Gastroesophageal sphincter (tissue), 4 donors: ENCODE measurements around the gene CAMK2B. TPM values are rescaled to one million over a fixed set of nuclear protein-coding genes. Genes with fewer than 3 reads are reported as not detected.

ENCODE experiments used
- ATAC-seq: fragments of 150-250 bp; one replicate; pipeline ENCODE4 v1.9.1; 2016; ENCODE audit warnings: mild to moderate bottlenecking, moderate library complexity
- H3K27ac ChIP-seq, 4 donors: fragments of 200-600 bp; sonication (generic) in 3 of 4; 1 replicate in 3 of 4; 2 replicates in 1 of 4; pipeline ENCODE4 v1.5.1; 2016 to 2019
- H3K27me3 ChIP-seq: fragments of 200-600 bp; sonication (generic); one replicate; pipeline ENCODE4 v1.5.1; 2019
- H3K36me3 ChIP-seq, 2 donors: fragments of 200-600 bp; sonication (generic); one replicate each; pipeline ENCODE4 v1.5.1; 2019; ENCODE audit warnings: control low read depth in 1 of 2
- H3K4me1 ChIP-seq, 3 donors: fragments of 200-600 bp; sonication (generic); 1 replicate in 2 of 3; 2 replicates in 1 of 3; pipeline ENCODE4 v1.5.1; 2016 to 2019; ENCODE audit warnings: control low read depth in 2 of 3
- H3K4me3 ChIP-seq, 2 donors: fragments of 200-600 bp; sonication (generic); one replicate each; pipeline ENCODE4 v1.5.1; 2019; ENCODE audit warnings: mild to moderate bottlenecking in 1 of 2, moderate library complexity in 1 of 2
- H3K9me3 ChIP-seq, 3 donors: fragments of 200-600 bp; sonication (generic); one replicate each; pipeline ENCODE4 v1.5.1; 2017 to 2019; ENCODE audit warnings: control low read depth in 2 of 3
- EP300 ChIP-seq: sonication (generic); formaldehyde crosslinking; IDR thresholded peaks from one replicate; pipeline ENCODE4 v1.6.1; 2017; ENCODE audit warnings: antibody characterized with exemption, mild to moderate bottlenecking
- POLR2A ChIP-seq, 2 donors: fragments of 450-650 bp; IDR thresholded peaks; one replicate each; pipeline ENCODE4 v1.6.1; 2017; ENCODE audit warnings: antibody characterized with exemption in 2 of 2, mild to moderate bottlenecking in 2 of 2, moderate library complexity in 1 of 2
- POLR2AphosphoS5 ChIP-seq: sonication (generic); formaldehyde crosslinking; IDR thresholded peaks from one replicate; pipeline ENCODE4 v1.6.1; 2017; ENCODE audit warnings: antibody characterized with exemption
- WGBS, 2 donors: methylation state at CpG; one replicate each; pipeline ENCODE4 v1.1.5; 2018; ENCODE audit warnings: low coverage in 1 of 2; 5-methylcytosine and 5-hydroxymethylcytosine counted together
- total RNA-seq, 4 donors: library from RNA; depleted of rRNA; stranded (reverse); fragments of >200 nt; gene quantifications; one replicate each; pipeline ENCODE4 v1.1.0, GENCODE V29; 2016
- TF ChIP-seq, protein P1 (sequence below), 4 experiments: fragments of 200-600 bp in 2 of 4; fragments of 450-650 bp in 2 of 4; sonication (generic) in 1 of 4; IDR thresholded peaks; one replicate each; pipeline ENCODE4 v1.5.1; 2017 to 2019; ENCODE audit warnings: antibody characterized with exemption in 4 of 4, mild to moderate bottlenecking in 2 of 4, moderate library complexity in 2 of 4

The CAMK2B gene
- total RNA-seq, 4 donors from 2014 or later = 0.27 to 1.5 (median 0.81) TPM

GRCh38 chr7:44341401-44341800 lies 16.0 kb upstream of the CAMK2B start:
- Histone ChIP-seq H3K36me3 (no peaks in the 10 kb centered on the region), H3K27me3 (no peaks in the 10 kb centered on the region), H3K27ac (no peak overlapping the region), H3K9me3 (peaks cover 0 to 22% (median 0%) of the 10 kb centered on the region in 3 donors), H3K4me3 (no peak overlapping the region), H3K4me1 (no peaks in the 10 kb centered on the region)
- ATAC-seq = no peak
- 78 to 80% methylated on average over 3 of the region's 3 CpGs for WGBS, 2 donors
- no peak for TF ChIP-seq EP300
- TF ChIP-seq, protein P1, sequence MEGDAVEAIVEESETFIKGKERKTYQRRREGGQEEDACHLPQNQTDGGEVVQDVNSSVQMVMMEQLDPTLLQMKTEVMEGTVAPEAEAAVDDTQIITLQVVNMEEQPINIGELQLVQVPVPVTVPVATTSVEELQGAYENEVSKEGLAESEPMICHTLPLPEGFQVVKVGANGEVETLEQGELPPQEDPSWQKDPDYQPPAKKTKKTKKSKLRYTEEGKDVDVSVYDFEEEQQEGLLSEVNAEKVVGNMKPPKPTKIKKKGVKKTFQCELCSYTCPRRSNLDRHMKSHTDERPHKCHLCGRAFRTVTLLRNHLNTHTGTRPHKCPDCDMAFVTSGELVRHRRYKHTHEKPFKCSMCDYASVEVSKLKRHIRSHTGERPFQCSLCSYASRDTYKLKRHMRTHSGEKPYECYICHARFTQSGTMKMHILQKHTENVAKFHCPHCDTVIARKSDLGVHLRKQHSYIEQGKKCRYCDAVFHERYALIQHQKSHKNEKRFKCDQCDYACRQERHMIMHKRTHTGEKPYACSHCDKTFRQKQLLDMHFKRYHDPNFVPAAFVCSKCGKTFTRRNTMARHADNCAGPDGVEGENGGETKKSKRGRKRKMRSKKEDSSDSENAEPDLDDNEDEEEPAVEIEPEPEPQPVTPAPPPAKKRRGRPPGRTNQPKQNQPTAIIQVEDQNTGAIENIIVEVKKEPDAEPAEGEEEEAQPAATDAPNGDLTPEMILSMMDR (IDR thresholded peaks at IDR 0.05) = no peak
- TF ChIP-seq POLR2AphosphoS5 = no peak
- TF ChIP-seq POLR2A (IDR thresholded peaks at IDR 0.05) = no peak

DNA sequence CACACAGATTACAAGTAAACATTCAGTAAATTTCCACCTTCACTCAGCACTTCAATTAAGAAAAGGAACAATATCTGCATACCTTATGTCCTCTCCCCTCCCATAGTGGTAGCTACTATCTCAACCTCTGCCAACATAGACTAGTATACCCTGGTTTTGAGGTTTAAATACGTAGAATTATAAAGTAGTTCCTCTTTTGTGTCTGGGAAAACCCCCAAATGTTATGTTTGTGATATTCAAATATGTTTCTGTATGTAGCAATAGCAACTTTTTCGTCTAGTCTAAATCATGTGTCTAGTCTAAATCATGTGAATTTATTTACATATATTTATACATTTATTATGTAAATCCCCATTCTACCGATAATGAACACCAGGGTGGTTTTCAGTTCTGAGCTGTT lies 13.2 kb upstream of the CAMK2B start:
- H3K36me3 ChIP-seq = no peaks in the 10 kb centered on the region
- TF ChIP-seq POLR2AphosphoS5 (no peak), POLR2A (IDR thresholded peaks at IDR 0.05) (no peak), EP300 (no peak)
- TF ChIP-seq, protein P1 (IDR thresholded peaks at IDR 0.05) = no peak
- H3K27ac ChIP-seq = no peak overlapping the region
- H3K4me1 ChIP-seq = peaks cover 0 to 7% (median 0%) of the 10 kb centered on the region in 3 donors
- 58 to 75% methylated on average over 3 of the region's 3 CpGs for WGBS, 2 donors
- H3K27me3 ChIP-seq = no peaks in the 10 kb centered on the region
- H3K9me3 ChIP-seq = peaks cover 0 to 27% (median 0%) of the 10 kb centered on the region in 3 donors
- no peak overlapping the region for H3K4me3 ChIP-seq
- ATAC-seq = no peak

DNA sequence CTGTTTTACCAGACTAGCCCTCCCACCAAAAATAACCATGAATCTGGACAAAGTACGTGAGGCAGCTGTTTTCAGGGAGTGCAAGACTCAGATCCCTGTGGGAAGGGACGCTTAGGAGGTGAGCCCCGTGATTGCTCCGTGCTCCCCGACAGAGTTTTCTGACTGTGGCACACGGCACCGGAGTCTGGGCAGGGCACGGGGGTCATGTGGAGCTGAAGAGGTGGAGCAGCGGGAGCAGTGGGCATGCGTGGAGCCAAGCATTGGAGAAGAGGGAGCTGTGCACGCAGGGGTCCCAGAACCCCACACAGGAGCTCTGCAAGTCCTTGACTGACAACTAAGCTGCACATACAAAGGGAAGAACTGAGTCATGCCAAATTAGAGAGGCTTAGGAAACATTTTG lies 11.1 kb upstream of the CAMK2B start:
- Histone ChIP-seq H3K4me3 (no peak overlapping the region), H3K9me3 (peaks cover 0 to 21% (median 0%) of the 10 kb centered on the region in 3 donors), H3K27ac (no peak overlapping the region), H3K27me3 (no peaks in the 10 kb centered on the region), H3K36me3 (no peaks in the 10 kb centered on the region), H3K4me1 (peaks cover 0 to 10% (median 0%) of the 10 kb centered on the region in 3 donors)
- TF ChIP-seq EP300 (no peak), POLR2AphosphoS5 (no peak), POLR2A (IDR thresholded peaks at IDR 0.05) (no peak)
- TF ChIP-seq, protein P1 (IDR thresholded peaks at IDR 0.05) = no peak
- ATAC-seq = no peak
- WGBS, 2 donors = 100% methylated on average over 1 to 2 of the region's 11 CpGs

DNA sequence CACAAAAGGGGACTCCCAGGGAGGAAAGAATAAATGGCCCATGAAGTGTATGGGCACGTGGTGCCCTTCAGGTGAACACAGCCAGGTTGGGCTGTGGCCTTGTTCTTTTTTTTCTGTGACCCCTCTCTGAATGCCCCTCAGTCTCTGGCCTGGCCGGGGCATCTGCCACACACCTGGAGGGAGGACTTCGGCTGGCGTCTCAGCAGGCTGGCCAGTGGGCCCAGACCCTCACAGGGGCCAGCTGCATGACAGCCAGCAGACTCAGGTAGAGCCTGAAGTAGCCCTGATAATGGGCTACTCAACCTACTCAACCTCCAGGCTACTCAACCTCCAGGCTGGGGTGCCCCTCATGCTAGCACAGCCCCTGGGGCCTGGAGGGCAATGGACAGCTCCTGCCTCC lies 9.8 kb upstream of the CAMK2B start:
- H3K4me1 ChIP-seq = peaks cover 0 to 10% (median 0%) of the 10 kb centered on the region in 3 donors
- TF ChIP-seq POLR2A (IDR thresholded peaks at IDR 0.05) (no peak), EP300 (no peak), POLR2AphosphoS5 (no peak)
- TF ChIP-seq, protein P1 (IDR thresholded peaks at IDR 0.05) = no peak
- H3K9me3 ChIP-seq = peaks cover 0 to 21% (median 0%) of the 10 kb centered on the region in 3 donors
- H3K27me3 ChIP-seq = no peaks in the 10 kb centered on the region
- H3K36me3 ChIP-seq = no peaks in the 10 kb centered on the region
- WGBS, 2 donors = no CpG with 5 or more reads among the region's 4 CpGs
- no peak for ATAC-seq
- no peak overlapping the region for H3K4me3 ChIP-seq
- H3K27ac ChIP-seq = no peak overlapping the region

DNA sequence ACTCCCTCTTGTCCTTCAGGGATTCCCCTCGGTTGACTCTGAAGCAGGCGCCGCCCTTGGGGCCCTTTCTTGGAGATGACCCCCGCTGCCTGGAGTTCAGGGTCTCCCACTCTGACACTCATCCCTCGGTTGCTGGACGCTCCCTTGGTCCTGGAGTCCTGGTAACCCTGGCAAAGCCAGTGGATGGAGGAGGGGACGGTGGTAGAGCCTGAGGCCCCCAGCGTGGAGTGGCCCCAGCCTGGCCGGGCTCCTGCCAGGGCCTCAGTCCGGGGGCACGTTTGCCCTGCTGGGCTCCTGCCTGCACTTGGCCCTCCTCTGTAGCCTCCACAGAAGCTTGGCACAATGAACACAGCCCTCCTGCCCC lies 9.3 kb upstream of the CAMK2B start:
- H3K36me3 ChIP-seq = no peaks in the 10 kb centered on the region
- no peak overlapping the region for H3K27ac ChIP-seq
- H3K4me1 ChIP-seq = peaks cover 0 to 10% (median 0%) of the 10 kb centered on the region in 3 donors
- H3K27me3 ChIP-seq = no peaks in the 10 kb centered on the region
- no peak overlapping the region for H3K4me3 ChIP-seq
- no peak for TF ChIP-seq POLR2A (IDR thresholded peaks at IDR 0.05)
- TF ChIP-seq, protein P1 (IDR thresholded peaks at IDR 0.05) = no peak
- TF ChIP-seq POLR2AphosphoS5 = no peak
- H3K9me3 ChIP-seq = peaks cover 0 to 21% (median 0%) of the 10 kb centered on the region in 3 donors
- no peak for ATAC-seq
- WGBS, 2 donors = 83% methylated on average over 2 of the region's 11 CpGs; no CpG with 5 or more reads in 1 of the 2 donors
